K562 (cell line): ENCODE measurements around the gene PACC1. TPM values are rescaled to one million over a fixed set of nuclear protein-coding genes. Genes with fewer than 3 reads are reported as not detected.

Experiments
- CREB1 ChIP-seq, 2 experiments: sonication (generic) in 1 of 2; formaldehyde crosslinking in 1 of 2; IDR thresholded peaks; 2 replicates each; pipeline versions ENCODE4 v1.6.1 to v1.8.0; 2012 to 2022; ENCODE audit warnings: inconsistent platforms in 1 of 2, mild to moderate bottlenecking in 1 of 2, missing genetic modification reagents in 1 of 2, moderate library complexity in 1 of 2
- REST ChIP-seq, 2 experiments: fragments of 450-650 bp; formaldehyde crosslinking in 1 of 2; IDR thresholded peaks; 2 replicates each; pipeline versions ENCODE4 v1.4.0 to v1.6.1; 2014 to 2020; ENCODE audit warnings: mild to moderate bottlenecking in 2 of 2, borderline replicate concordance in 1 of 2, low read depth in 1 of 2
- ZNF584 ChIP-seq: fragments of 200-800 bp; sonication (Bioruptor generic); IDR thresholded peaks from 2 replicates; pipeline ENCODE4 v1.6.1; 2016; ENCODE audit warnings: low read depth, mild to moderate bottlenecking, missing genetic modification characterization, missing compliant biosample characterization
- polyA plus RNA-seq, 8 experiments: library from polyadenylated mRNA; depleted of rRNA in 4 of 8; stranded (reverse) in 5 of 8; unstranded in 3 of 8; fragments of >200 nt; fragmentation: Nextera tagmentation in 2 of 8; fragmentation: Illumina TruSeq in 1 of 8; extraction: Ambion mirVana in 2 of 8; extraction: Trizol in 1 of 8; gene quantifications; 2 replicates each; pipeline versions ENCODE4 v1.2.1 to v1.2.3, GENCODE V29; 2011 to 2014; ENCODE audit warnings: inconsistent platforms in 1 of 8, missing spikeins in 1 of 8
- total RNA-seq, 7 experiments: library from RNA; depleted of rRNA in 6 of 7; stranded (reverse); fragments of >200 nt in 6 of 7; fragmentation: Illumina TruSeq in 2 of 7; extraction: Trizol in 2 of 7; gene quantifications; 2 replicates each; pipeline versions ENCODE4 v1.2.1 to v1.2.3, GENCODE V29; 2011 to 2021; ENCODE audit warnings: low replicate concordance in 1 of 7

PACC1 gene
- total and polyA plus RNA-seq, 9 of the 15 experiments (the other 6 are each of a cell fraction or from before 2014, with no cell fraction given), result 7.1 to 19.3 (median 14.9) TPM

GRCh38 chr1:212328248-212328647 is 86.4 kb downstream of the PACC1 start (continued):
- TF ChIP-seq REST (IDR thresholded peaks at IDR 0.05; ENCODE audit: borderline replicate concordance) (no peak), REST (CRISPR knock-in tag; IDR thresholded peaks at IDR 0.05; ENCODE audit: low read depth) (no peak), ZNF584 (CRISPR knock-in tag) (no peak), CREB1 (IDR thresholded peaks at IDR 0.05) (no peak), CREB1 (CRISPR knock-in tag; IDR thresholded peaks at IDR 0.05) (no peak)
